HepG2 (cell line): Measurements from ENCODE around the gene ATP2C2. TPM values are rescaled to one million over a fixed set of nuclear protein-coding genes. Genes with fewer than 3 reads are reported as not detected.

Experiments used
- ATAC-seq: fragments of 200-7000 bp; cut with Tn5 transposase; 3 replicates; pipeline ENCODE4 v1.9.1; 2020; ENCODE audit warnings: mild to moderate bottlenecking, moderate library complexity
- BruUV-seq: library from RNA; stranded (reverse); fragments of 400-500 nt; replicated peaks from 2 replicates; lab custom pipeline; 2021; lab: Mats Ljungman, UMichigan
- CTCF ChIA-PET: fragments of 300-600 bp; formaldehyde crosslinking; extraction: SDS; loops from one replicate; lab custom pipeline; 2021; ENCODE audit warnings: low total read pairs, inconsistent platforms, low intra/inter-chr PET ratio; lab: Yijun Ruan, JAX
- POLR2A ChIA-PET: fragments of 350-600 bp; sonication (Branson Sonifier 250); formaldehyde crosslinking; loops from one replicate; lab custom pipeline; 2020; ENCODE audit warnings: antibody characterized with exemption, inconsistent platforms; lab: Yijun Ruan, JAX
- DNase-seq: peaks from one replicate; pipeline ENCODE4 v3.0.0-alpha.2; 2015; ENCODE audit warnings: low spot score
- FAIRE-seq: peaks from 3 replicates; lab custom pipeline; 2011; peaks lifted over from hg19 to GRCh38; lab: Jason Lieb, UNC
- H2AFZ ChIP-seq: one replicate; pipeline ENCODE4 v1.6.1; 2011; ENCODE audit warnings: low read length, inconsistent platforms
- H3K27ac ChIP-seq: fragments of 300-600 bp; 3 replicates; pipeline ENCODE4 v1.8.0; 2011; ENCODE audit warnings: mixed run types, mild to moderate bottlenecking, mixed read lengths, low read length, inconsistent platforms; ENCODE audit not compliant: insufficient read depth; ENCODE audit errors: extremely low read length
- H3K27me3 ChIP-seq, 2 experiments: fragments of 200-600 bp in 1 of 2; 2 replicates in 1 of 2; 3 replicates in 1 of 2; pipeline versions ENCODE4 v1.6.0 to v1.8.0; 2011; ENCODE audit warnings: low read length in 2 of 2, mild to moderate bottlenecking in 2 of 2, moderate library complexity in 2 of 2, inconsistent platforms in 1 of 2; ENCODE audit not compliant: insufficient read depth in 2 of 2, control insufficient read depth in 1 of 2
- H3K36me3 ChIP-seq, 2 experiments: fragments of 200-600 bp in 1 of 2; replicated peaks in 1 of 2; 2 replicates in 1 of 2; 3 replicates in 1 of 2; pipeline versions ENCODE4 v1.5.1 to v1.8.0; 2011; ENCODE audit warnings: low read length in 2 of 2, inconsistent platforms in 1 of 2; ENCODE audit not compliant: insufficient read depth in 2 of 2, control insufficient read depth in 1 of 2
- H3K4me1 ChIP-seq: 2 replicates; pipeline ENCODE4 v1.5.1; 2012; ENCODE audit warnings: low read length, inconsistent platforms; ENCODE audit not compliant: insufficient read depth
- H3K4me2 ChIP-seq: 2 replicates; pipeline ENCODE4 v1.6.0; 2011; ENCODE audit warnings: low read depth, low read length, inconsistent platforms
- H3K4me3 ChIP-seq, 3 experiments: fragments of 200-600 bp in 1 of 3; sonication (generic), shearing (Covaris generic) in 1 of 3; replicated peaks in 1 of 3; 2 replicates each; pipeline ENCODE4 v1.5.1; 2011 to 2016; ENCODE audit warnings: low read length in 3 of 3, inconsistent platforms in 2 of 3, low read depth in 2 of 3, mild to moderate bottlenecking in 2 of 3, control low read depth in 1 of 3, mixed read lengths in 1 of 3; ENCODE audit not compliant: insufficient read depth in 1 of 3
- H3K79me2 ChIP-seq: one replicate; pipeline ENCODE4 v1.6.1; 2011; ENCODE audit warnings: low read length, inconsistent platforms; ENCODE audit not compliant: insufficient read depth
- H3K9ac ChIP-seq: 2 replicates; pipeline ENCODE4 v1.6.0; 2011; ENCODE audit warnings: mild to moderate bottlenecking, low read depth, low read length, inconsistent platforms; ENCODE audit not compliant: insufficient read depth
- H3K9me3 ChIP-seq: 2 replicates; pipeline ENCODE4 v1.5.1; 2012; ENCODE audit warnings: mild to moderate bottlenecking, low read length
- H4K20me1 ChIP-seq: 2 replicates; pipeline ENCODE4 v1.6.0; 2011; ENCODE audit warnings: inconsistent platforms, mild to moderate bottlenecking, low read length, moderate library complexity; ENCODE audit not compliant: insufficient read depth
- CEBPG ChIP-seq: IDR thresholded peaks from 2 replicates; pipeline ENCODE4 v1.6.1; 2016
- GABPA ChIP-seq, 2 experiments: IDR thresholded peaks; 2 replicates each; pipeline ENCODE4 v1.6.1; 2011 to 2016; ENCODE audit warnings: low read depth in 2 of 2, low read length in 1 of 2, missing biosample characterization in 1 of 2, missing genetic modification characterization in 1 of 2
- ISL2 ChIP-seq: sonication (generic); formaldehyde crosslinking; IDR thresholded peaks from 2 replicates; pipeline ENCODE4 v1.5.0; 2020; ENCODE audit warnings: missing genetic modification reagents
- KDM2A ChIP-seq: sonication (generic); formaldehyde crosslinking; IDR thresholded peaks from 2 replicates; pipeline ENCODE4 v1.4.0; 2020; ENCODE audit warnings: low read depth, missing genetic modification reagents, borderline replicate concordance
- MAFF ChIP-seq: IDR thresholded peaks from 2 replicates; pipeline ENCODE4 v1.6.1; 2011; ENCODE audit warnings: low read depth, low read length, improper control_type of control experiment
- NBN ChIP-seq: fragments of 450-650 bp; conservative IDR thresholded peaks from 2 replicates; pipeline ENCODE4 v1.6.1; 2017
- SKI ChIP-seq: fragments of 450-650 bp; IDR thresholded peaks from one replicate; pipeline ENCODE4 v1.6.1; 2018; ENCODE audit warnings: mild to moderate bottlenecking; ENCODE audit not compliant: partially characterized antibody
- WIZ ChIP-seq: sonication (generic); formaldehyde crosslinking; IDR thresholded peaks from 2 replicates; pipeline ENCODE4 v1.5.1; 2020; ENCODE audit warnings: mild to moderate bottlenecking, missing genetic modification reagents
- YEATS4 ChIP-seq: sonication (generic); formaldehyde crosslinking; IDR thresholded peaks from 2 replicates; pipeline ENCODE4 v1.4.0; 2020; ENCODE audit warnings: missing genetic modification reagents, borderline replicate concordance
- ZNF557 ChIP-seq: sonication (generic); formaldehyde crosslinking; IDR thresholded peaks from 2 replicates; pipeline ENCODE4 v1.4.0; 2020; ENCODE audit warnings: missing genetic modification reagents
- ZNF558 ChIP-seq: sonication (generic); formaldehyde crosslinking; IDR thresholded peaks from 2 replicates; pipeline ENCODE4 v1.9.0; 2022; ENCODE audit warnings: mild to moderate bottlenecking, missing genetic modification reagents, borderline replicate concordance
- ZNF563 ChIP-seq: sonication (generic); formaldehyde crosslinking; IDR thresholded peaks from 2 replicates; pipeline ENCODE4 v1.8.0; 2022; ENCODE audit warnings: mild to moderate bottlenecking, moderate library complexity, missing genetic modification reagents
- ZNF598 ChIP-seq: sonication (generic); formaldehyde crosslinking; IDR thresholded peaks from 2 replicates; pipeline ENCODE4 v1.5.1; 2020; ENCODE audit warnings: mild to moderate bottlenecking, missing genetic modification reagents, borderline replicate concordance
- ZNF652 ChIP-seq: IDR thresholded peaks from 2 replicates; pipeline ENCODE4 v1.6.1; 2016; ENCODE audit warnings: low read depth, borderline replicate concordance
- ZNF720 ChIP-seq: sonication (generic); formaldehyde crosslinking; IDR thresholded peaks from 2 replicates; pipeline ENCODE4 v1.4.0; 2020; ENCODE audit warnings: missing genetic modification reagents
- ZNF75D ChIP-seq: sonication (generic); formaldehyde crosslinking; IDR thresholded peaks from 2 replicates; pipeline ENCODE4 v1.8.1; 2023; ENCODE audit warnings: missing genetic modification reagents, mild to moderate bottlenecking, borderline replicate concordance
- WGBS: methylation state at CpG from one replicate; pipeline ENCODE4 v1.1.6; 2017; ENCODE audit warnings: low lambda C conversion rate; 5-methylcytosine and 5-hydroxymethylcytosine counted together
- in situ Hi-C: cut with HindIII; loops from 2 replicates; pipeline ENCODE4 v1.10.0; 2017; ENCODE audit warnings: low pct_unique_long_range_greater_than_20kb; ENCODE audit not compliant: extremely low pct_ligation_motif_present
- intact Hi-C: fragments of 100-400 bp; cut with micrococcal nuclease; formaldehyde crosslinking; loops from one replicate; pipeline ENCODE4 v1.10.0; 2022; ENCODE audit not compliant: unreplicated experiment
- polyA plus RNA-seq, 8 experiments: library from polyadenylated mRNA; depleted of rRNA in 3 of 8; stranded (reverse) in 7 of 8; unstranded in 1 of 8; fragments of >200 nt; fragmentation: Illumina TruSeq in 4 of 8; extraction: Trizol in 4 of 8; gene quantifications; 2 replicates each; pipeline versions ENCODE4 v1.2.1 to v1.2.3, GENCODE V29; 2011 to 2016; ENCODE audit warnings: low read depth in 4 of 8, missing spikeins in 1 of 8, mixed read lengths in 1 of 8; ENCODE audit not compliant: insufficient read depth in 1 of 8
- total RNA-seq, 5 experiments: library from RNA; depleted of rRNA; stranded (reverse); fragments of >200 nt; fragmentation: Illumina TruSeq; extraction: Trizol; gene quantifications; 2 replicates each; pipeline ENCODE4 v1.2.3, GENCODE V29; 2016; ENCODE audit warnings: low read depth in 1 of 5
- TF ChIP-seq, protein P1 (sequence below): sonication (generic); IDR thresholded peaks from 2 replicates; pipeline ENCODE4 v1.6.1; 2016; ENCODE audit warnings: low read depth, borderline replicate concordance

Gene ATP2C2
- total and polyA plus RNA-seq, 2 of the 13 experiments (the other 11 are each of a cell fraction or from before 2014, with no cell fraction given), result 0.07 TPM; not detected in 1

DNA sequence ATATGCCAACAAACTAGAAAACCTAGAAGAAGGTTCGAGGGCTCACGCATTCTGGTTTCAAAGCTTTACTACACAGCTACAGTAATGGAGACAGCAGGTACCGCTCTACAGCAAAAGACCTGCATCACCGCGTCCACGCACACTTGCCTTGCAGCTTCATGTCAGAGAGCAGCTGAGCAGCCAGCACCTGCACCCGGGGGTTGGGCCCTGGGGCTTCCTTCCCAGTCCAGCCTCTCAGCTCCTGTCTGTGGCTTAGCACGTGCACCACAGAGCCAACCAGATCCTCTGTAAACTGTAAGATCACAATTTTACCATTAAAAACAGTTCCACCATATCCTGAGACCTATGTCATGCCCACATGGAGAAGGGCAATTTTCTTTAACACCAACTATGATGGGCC, 120.8 kb downstream of the ATP2C2 start:
- no peak for DNase-seq
- Histone ChIP-seq H3K4me3 (no peak overlapping the region), H2AFZ (no peak overlapping the region), H3K4me2 (no peak overlapping the region), H3K27ac (no peak overlapping the region), H3K79me2 (no peaks in the 10 kb centered on the region), H3K9ac (no peak overlapping the region), H4K20me1 (no peaks in the 10 kb centered on the region), H3K27me3 (no peaks in the 10 kb centered on the region), H3K4me1 (no peaks in the 10 kb centered on the region), H3K9me3 (0 out of 2 replicates have a peak, but pooled peaks cover 7% of the 10 kb centered on the region), H3K36me3 (peaks cover 2 to 17% of the 10 kb centered on the region in 2 experiments; a peak in 3 of 5 replicates)
- ChIA-PET CTCF (no interaction called here), POLR2A (no interaction called here)
- no TSS peak for BruUV-seq
- intact Hi-C loops, result no loop called here
- ATAC-seq, result no peak
- in situ Hi-C loops, result no loop called here
- 92% methylated on average over 7 of the region's 8 CpGs for WGBS
- no peak for TF ChIP-seq NBN
- TF ChIP-seq WIZ (CRISPR knock-in tag), result no peak
- TF ChIP-seq ISL2, result no peak
- TF ChIP-seq KDM2A (CRISPR knock-in tag), result no peak
- no peak for TF ChIP-seq ZNF598 (CRISPR knock-in tag)
- TF ChIP-seq GABPA (IDR thresholded peaks at IDR 0.05; ENCODE audit: low read depth, low read length), result no peak
- TF ChIP-seq GABPA (CRISPR knock-in tag; IDR thresholded peaks at IDR 0.05; ENCODE audit: low read depth), result no peak
- TF ChIP-seq MAFF, result no peak
- TF ChIP-seq ZNF75D, result no peak
- TF ChIP-seq ZNF557 (CRISPR knock-in tag), result no peak
- TF ChIP-seq ZNF563 (CRISPR knock-in tag), result no peak
- no peak for TF ChIP-seq ZNF558 (CRISPR knock-in tag)
- no peak for TF ChIP-seq ZNF720 (CRISPR knock-in tag)
- TF ChIP-seq ZNF652 (CRISPR knock-in tag), result no peak
- no peak for TF ChIP-seq SKI
- no peak for TF ChIP-seq CEBPG (CRISPR knock-in tag)
- no peak for TF ChIP-seq YEATS4
- TF ChIP-seq, protein P1, sequence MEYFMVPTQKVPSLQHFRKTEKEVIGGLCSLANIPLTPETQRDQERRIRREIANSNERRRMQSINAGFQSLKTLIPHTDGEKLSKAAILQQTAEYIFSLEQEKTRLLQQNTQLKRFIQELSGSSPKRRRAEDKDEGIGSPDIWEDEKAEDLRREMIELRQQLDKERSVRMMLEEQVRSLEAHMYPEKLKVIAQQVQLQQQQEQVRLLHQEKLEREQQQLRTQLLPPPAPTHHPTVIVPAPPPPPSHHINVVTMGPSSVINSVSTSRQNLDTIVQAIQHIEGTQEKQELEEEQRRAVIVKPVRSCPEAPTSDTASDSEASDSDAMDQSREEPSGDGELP, result no peak
- FAIRE-seq, result no peak
